ENCODE results near the gene PLP2. TPM values are rescaled to one million over a fixed set of nuclear protein-coding genes. Genes with fewer than 3 reads are reported as not detected.

The PLP2 gene
- total and polyA plus RNA-seq, 2 of the 4 experiments (the other 2 are of a cell fraction), result 22.6 to 156 TPM

Small RNAs within 50 kb of the gene (microRNA-seq; reads per million reads assigned to microRNA genes)
- not detected for gene RN7SL262P (ENCODE audit: insufficient read depth, insufficient read length)

Small RNAs within 50 kb of the gene (small RNA-seq; reads per million reads assigned to genes)
- 0 reads per million in 5 experiments for gene RN7SL262P

Other genes with a start within 250 kb of the PLP2 start
- gene OTUD5, start 214.3 kb upstream of the PLP2 start, total RNA-seq (2012; rRNA removed), result 30.6 and 31.7 TPM in 2 replicates
- 48.3 and 50.4 TPM in 2 replicates for gene OTUD5, start 214.3 kb upstream of the PLP2 start, polyA plus RNA-seq (2012; rRNA removed)
- 0.28 and 0.36 TPM in 2 replicates for gene KCND1, start 200.1 kb upstream of the PLP2 start, total RNA-seq (2012; rRNA removed)
- gene KCND1, start 200.1 kb upstream of the PLP2 start, polyA plus RNA-seq (2012; rRNA removed), result 1.8 and 1.9 TPM in 2 replicates
- gene GRIPAP1, start 169.6 kb upstream of the PLP2 start, total RNA-seq (2012; rRNA removed), result 17.9 and 20.8 TPM in 2 replicates
- gene GRIPAP1, start 169.6 kb upstream of the PLP2 start, polyA plus RNA-seq (2012; rRNA removed), result 21.4 and 25.0 TPM in 2 replicates
- gene TFE3, start 128.5 kb upstream of the PLP2 start, total RNA-seq (2012; rRNA removed), result 23.9 and 24.4 TPM in 2 replicates
- 40.5 and 43.6 TPM in 2 replicates for gene TFE3, start 128.5 kb upstream of the PLP2 start, polyA plus RNA-seq (2012; rRNA removed)
- gene CCDC120, start 112.9 kb upstream of the PLP2 start, total RNA-seq (2012; rRNA removed), result under 0.01 and 0.18 TPM in 2 replicates
- 2.0 and 2.2 TPM in 2 replicates for gene CCDC120, start 112.9 kb upstream of the PLP2 start, polyA plus RNA-seq (2012; rRNA removed)
- 3.8 and 5.0 TPM in 2 replicates for gene PRAF2, start 97.9 kb upstream of the PLP2 start, total RNA-seq (2012; rRNA removed)
- 65.5 and 71.1 TPM in 2 replicates for gene PRAF2, start 97.9 kb upstream of the PLP2 start, polyA plus RNA-seq (2012; rRNA removed)
- gene WDR45, start 92.0 kb upstream of the PLP2 start, total RNA-seq (2012; rRNA removed), result 25.3 and 40.7 TPM in 2 replicates
- gene WDR45, start 92.0 kb upstream of the PLP2 start, polyA plus RNA-seq (2012; rRNA removed), result 67.4 and 71.5 TPM in 2 replicates
- 17.5 and 19.7 TPM in 2 replicates for gene GPKOW, start 48.2 kb upstream of the PLP2 start, total RNA-seq (2012; rRNA removed)
- gene GPKOW, start 48.2 kb upstream of the PLP2 start, polyA plus RNA-seq (2012; rRNA removed), result 23.7 and 25.7 TPM in 2 replicates
- 0.56 and 0.72 TPM in 2 replicates for gene MAGIX, start 9.1 kb upstream of the PLP2 start, total RNA-seq (2012; rRNA removed)
- 1.0 and 1.1 TPM in 2 replicates for gene MAGIX, start 9.1 kb upstream of the PLP2 start, polyA plus RNA-seq (2012; rRNA removed)
- 3.1 and 3.4 TPM in 2 replicates for gene PRICKLE3, start 14.5 kb downstream of the PLP2 start, total RNA-seq (2012; rRNA removed)
- 6.4 and 6.8 TPM in 2 replicates for gene PRICKLE3, start 14.5 kb downstream of the PLP2 start, polyA plus RNA-seq (2012; rRNA removed)
- gene SYP, start 28.3 kb downstream of the PLP2 start, total RNA-seq (2012; rRNA removed), result under 0.01 TPM in 1 of 2 replicates, not detected in the other
- gene SYP, start 28.3 kb downstream of the PLP2 start, polyA plus RNA-seq (2012; rRNA removed), result 0.05 and 0.06 TPM in 2 replicates
- not detected in 2 replicates for gene CACNA1F, start 61.4 kb downstream of the PLP2 start, total RNA-seq (2012; rRNA removed)
- gene CACNA1F, start 61.4 kb downstream of the PLP2 start, polyA plus RNA-seq (2012; rRNA removed), result not detected in 2 replicates
- gene CCDC22, start 63.6 kb downstream of the PLP2 start, total RNA-seq (2012; rRNA removed), result 5.3 and 6.8 TPM in 2 replicates
- 10.4 and 11.3 TPM in 2 replicates for gene CCDC22, start 63.6 kb downstream of the PLP2 start, polyA plus RNA-seq (2012; rRNA removed)
- not detected in 2 replicates for gene FOXP3, start 92.8 kb downstream of the PLP2 start, total RNA-seq (2012; rRNA removed)
- 0.05 TPM in 1 of 2 replicates, not detected in the other for gene FOXP3, start 92.8 kb downstream of the PLP2 start, polyA plus RNA-seq (2012; rRNA removed)
- gene PPP1R3F, start 97.9 kb downstream of the PLP2 start, total RNA-seq (2012; rRNA removed), result 0.72 and 1.1 TPM in 2 replicates
- 1.7 and 2.1 TPM in 2 replicates for gene PPP1R3F, start 97.9 kb downstream of the PLP2 start, polyA plus RNA-seq (2012; rRNA removed)
- gene GAGE10, start 131.7 kb downstream of the PLP2 start, total RNA-seq (2012; rRNA removed), result not detected in 2 replicates
- gene GAGE10, start 131.7 kb downstream of the PLP2 start, polyA plus RNA-seq (2012; rRNA removed), result not detected in 2 replicates
- gene GAGE12J, start 150.1 kb downstream of the PLP2 start, total RNA-seq (2012; rRNA removed), result not detected in 2 replicates
- gene GAGE12J, start 150.1 kb downstream of the PLP2 start, polyA plus RNA-seq (2012; rRNA removed), result not detected in 2 replicates
- not detected in 2 replicates for gene GAGE13, start 159.7 kb downstream of the PLP2 start, total RNA-seq (2012; rRNA removed)
- gene GAGE13, start 159.7 kb downstream of the PLP2 start, polyA plus RNA-seq (2012; rRNA removed), result not detected in 2 replicates

Measured in IMR-90 (cell line).